GM23248 (cell line): ENCODE results near the gene CCDC88C. TPM values are rescaled to one million over a fixed set of nuclear protein-coding genes. Genes with fewer than 3 reads are reported as not detected.

ENCODE experiments used
- DNase-seq: peaks from one replicate; pipeline ENCODE4 v3.0.0-alpha.2; 2015
- H2AFZ ChIP-seq: fragments of 200-600 bp; sonication (generic); 2 replicates; pipeline ENCODE4 v1.6.1; 2016; ENCODE audit warnings: antibody characterized with exemption
- H3F3A ChIP-seq: fragments of 200-600 bp; sonication (generic); 2 replicates; pipeline ENCODE4 v1.6.1; 2016; ENCODE audit warnings: mild to moderate bottlenecking, antibody characterized with exemption, mixed run types; ENCODE audit not compliant: insufficient read depth
- H3K27ac ChIP-seq: fragments of 200-600 bp; sonication (generic); 2 replicates; pipeline ENCODE4 v1.5.1; 2016; ENCODE audit warnings: mild to moderate bottlenecking
- H3K27me3 ChIP-seq: fragments of 200-600 bp; sonication (generic); replicated peaks from 2 replicates; pipeline ENCODE4 v1.6.1; 2016; ENCODE audit warnings: mild to moderate bottlenecking; ENCODE audit not compliant: insufficient read depth
- H3K36me3 ChIP-seq: fragments of 200-600 bp; sonication (generic); 2 replicates; pipeline ENCODE4 v1.6.1; 2016; ENCODE audit warnings: low read depth, mild to moderate bottlenecking
- H3K4me1 ChIP-seq: fragments of 200-600 bp; sonication (generic); 2 replicates; pipeline ENCODE4 v1.6.1; 2016; ENCODE audit warnings: mild to moderate bottlenecking; ENCODE audit not compliant: insufficient read depth
- H3K4me2 ChIP-seq: fragments of 200-600 bp; sonication (generic); one replicate; pipeline ENCODE4 v1.6.1; 2016; ENCODE audit warnings: mild to moderate bottlenecking; ENCODE audit not compliant: unreplicated experiment
- H3K4me3 ChIP-seq: fragments of 200-600 bp; sonication (generic); 2 replicates; pipeline ENCODE4 v1.5.1; 2016; ENCODE audit warnings: mild to moderate bottlenecking
- H3K79me2 ChIP-seq: fragments of 200-600 bp; sonication (generic); 2 replicates; pipeline ENCODE4 v1.6.1; 2016; ENCODE audit warnings: mild to moderate bottlenecking; ENCODE audit not compliant: insufficient read depth
- H3K9ac ChIP-seq: fragments of 200-600 bp; sonication (generic); 2 replicates; pipeline ENCODE4 v1.6.1; 2016; ENCODE audit warnings: mild to moderate bottlenecking
- H3K9me2 ChIP-seq: fragments of 200-600 bp; sonication (generic); 2 replicates; pipeline ENCODE4 v1.6.1; 2016; ENCODE audit warnings: mixed run types, mild to moderate bottlenecking, moderate library complexity; ENCODE audit not compliant: insufficient read depth
- H3K9me3 ChIP-seq: fragments of 200-600 bp; sonication (generic); one replicate; pipeline ENCODE4 v1.6.1; 2017; ENCODE audit warnings: low read depth
- H4K20me1 ChIP-seq: fragments of 200-600 bp; sonication (generic); 2 replicates; pipeline ENCODE4 v1.6.0; 2016; ENCODE audit not compliant: insufficient read depth
- EZH2 ChIP-seq: fragments of 200-600 bp; sonication (generic); IDR thresholded peaks from 2 replicates; pipeline ENCODE4 v1.6.1; 2018; ENCODE audit warnings: antibody characterized with exemption, mild to moderate bottlenecking; ENCODE audit not compliant: insufficient read depth, poor library complexity, severe bottlenecking
- EZH2phosphoT487 ChIP-seq: fragments of 200-600 bp; sonication (generic); IDR thresholded peaks from 2 replicates; pipeline ENCODE4 v1.6.1; 2018; ENCODE audit warnings: antibody characterized with exemption, moderate library complexity, mild to moderate bottlenecking, low read depth; ENCODE audit not compliant: insufficient read depth
- WGBS, 2 experiments: methylation state at CpG; one replicate each; pipeline ENCODE4 v1.1.6; 2015 to 2017; ENCODE audit warnings: low lambda C conversion rate in 2 of 2, low coverage in 1 of 2; ENCODE audit errors: missing lambda C conversion rate in 2 of 2; 5-methylcytosine and 5-hydroxymethylcytosine counted together
- in situ Hi-C: fragments of 300-500 bp; cut with MboI; formaldehyde crosslinking; loops from 2 replicates; pipeline ENCODE4 v1.15.0; 2020
- polyA plus RNA-seq: library from polyadenylated mRNA; unstranded; fragments of >200 nt; fragmentation: Nextera tagmentation; extraction: Ambion mirVana; gene quantifications from 2 replicates; pipeline ENCODE4 v1.2.1, GENCODE V29; 2016
- total RNA-seq: library from RNA; depleted of rRNA; stranded (reverse); fragments of >200 nt; shearing (Covaris generic); gene quantifications from 2 replicates; pipeline ENCODE4 v1.2.3, GENCODE V29; 2014

Gene CCDC88C
- total and polyA plus RNA-seq, 2 experiments from 2014 or later: not detected

DNA sequence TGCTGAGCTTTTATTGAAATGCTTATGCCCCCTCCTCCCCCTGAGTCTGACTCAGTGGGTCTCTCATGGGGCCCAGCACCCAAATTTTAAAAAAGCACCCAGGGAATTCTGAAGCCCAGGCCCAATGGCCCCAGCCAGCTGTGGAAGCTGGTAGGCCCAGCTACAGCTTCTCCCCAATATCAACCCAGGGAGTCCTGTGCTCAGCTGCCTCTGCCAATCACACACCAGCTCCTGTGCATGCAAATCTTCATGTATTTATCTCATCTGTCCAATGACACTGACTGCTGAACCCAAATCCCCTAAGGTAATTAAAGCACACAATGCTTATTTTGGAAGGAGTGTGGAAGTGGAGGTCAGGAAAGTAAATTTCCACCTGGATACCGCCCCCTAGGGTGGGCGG lies 76.3 kb downstream of the CCDC88C start:
- Histone ChIP-seq H2AFZ (no peak overlapping the region), H3K9ac (no peak overlapping the region), H3K27me3 (no peaks in the 10 kb centered on the region; the same call in 1 of the 2 replicates), H3K4me1 (no peaks in the 10 kb centered on the region), H3K4me2 (no peak overlapping the region), H3K36me3 (no peaks in the 10 kb centered on the region), H4K20me1 (no peaks in the 10 kb centered on the region), H3K9me2 (no peaks in the 10 kb centered on the region), H3K9me3 (no peaks in the 10 kb centered on the region), H3F3A (no peaks in the 10 kb centered on the region), H3K79me2 (no peaks in the 10 kb centered on the region), H3K4me3 (no peak overlapping the region), H3K27ac (no peak overlapping the region)
- TF ChIP-seq EZH2 (no peak), EZH2phosphoT487 (no peak)
- no peak for DNase-seq
- in situ Hi-C loops: no loop called here
- WGBS, 2 experiments: 86 to 94% methylated on average over 2 of the region's 2 CpGs

GRCh38 chr14:91339671-91340369 lies 77.8 kb downstream of the CCDC88C start:
- H3K4me1 ChIP-seq: no peaks in the 10 kb centered on the region
- in situ Hi-C loops: no loop called here
- DNase-seq: no peak
- no peak overlapping the region for H3K4me2 ChIP-seq
- no peak overlapping the region for H3K27ac ChIP-seq
- H3K27me3 ChIP-seq: peaks cover 5% of the 10 kb centered on the region
- TF ChIP-seq EZH2phosphoT487 (no peak), EZH2 (no peak)
- H3K9me2 ChIP-seq: no peaks in the 10 kb centered on the region
- no peaks in the 10 kb centered on the region for H3F3A ChIP-seq
- no peaks in the 10 kb centered on the region for H4K20me1 ChIP-seq
- no peaks in the 10 kb centered on the region for H3K36me3 ChIP-seq
- no peaks in the 10 kb centered on the region for H3K79me2 ChIP-seq
- H3K9ac ChIP-seq: no peak overlapping the region
- 87 to 88% methylated on average over 29 to 30 of the region's 30 CpGs for WGBS, 2 experiments
- H2AFZ ChIP-seq: no peak overlapping the region
- H3K4me3 ChIP-seq: no peak overlapping the region
- H3K9me3 ChIP-seq: no peaks in the 10 kb centered on the region

GRCh38 chr14:91339076-91339475 lies 78.5 kb downstream of the CCDC88C start:
- Histone ChIP-seq H3K9ac (no peak overlapping the region), H3K9me2 (no peaks in the 10 kb centered on the region), H3F3A (no peaks in the 10 kb centered on the region), H3K4me2 (no peak overlapping the region), H3K27ac (no peak overlapping the region), H3K4me1 (no peaks in the 10 kb centered on the region), H3K4me3 (no peak overlapping the region), H2AFZ (no peak overlapping the region), H3K79me2 (no peaks in the 10 kb centered on the region), H3K9me3 (no peaks in the 10 kb centered on the region), H3K36me3 (no peaks in the 10 kb centered on the region), H3K27me3 (peaks cover 5% of the 10 kb centered on the region), H4K20me1 (no peaks in the 10 kb centered on the region)
- TF ChIP-seq EZH2 (no peak), EZH2phosphoT487 (no peak)
- no peak for DNase-seq
- WGBS, 2 experiments: 85% methylated on average over 17 of the region's 17 CpGs
- in situ Hi-C loops: no loop called here

GRCh38 chr14:91338379-91338778 lies 79.2 kb downstream of the CCDC88C start:
- H4K20me1 ChIP-seq: no peaks in the 10 kb centered on the region
- in situ Hi-C loops: no loop called here
- no peaks in the 10 kb centered on the region for H3F3A ChIP-seq

More at GRCh38 chr14:91338379-91338778, 79.2 kb downstream of the CCDC88C start:
- no peaks in the 10 kb centered on the region for H3K9me2 ChIP-seq
- H3K79me2 ChIP-seq: no peaks in the 10 kb centered on the region
- WGBS, 2 experiments: 71 to 79% methylated on average over 7 of the region's 7 CpGs
- no peak for TF ChIP-seq EZH2
- no peak for TF ChIP-seq EZH2phosphoT487
- H3K4me2 ChIP-seq: no peak overlapping the region
- peak; percentile 6 for DNase-seq
- no peak overlapping the region for H3K4me3 ChIP-seq
- H2AFZ ChIP-seq: no peak overlapping the region
- H3K27me3 ChIP-seq: peaks cover 5% of the 10 kb centered on the region
- no peak overlapping the region for H3K9ac ChIP-seq
- no peaks in the 10 kb centered on the region for H3K4me1 ChIP-seq
- no peaks in the 10 kb centered on the region for H3K36me3 ChIP-seq
- H3K27ac ChIP-seq: no peak overlapping the region
- no peaks in the 10 kb centered on the region for H3K9me3 ChIP-seq
